KOPT-K1 (cell line): ENCODE measurements around the gene RAPGEF4.
"Not testable (repeated sequence)": the region's sequence is repeated elsewhere in the genome, so short reads cannot be mapped to it uniquely, and the experiment has no call there.

Experiments
- H3K27ac ChIP-seq: fragments of 200-600 bp; sonication (generic); 2 replicates; pipeline ENCODE4 v1.5.1; 2016; ENCODE audit warnings: antibody characterized with exemption, mild to moderate bottlenecking, low read depth, low read length; ENCODE audit not compliant: poor library complexity, severe bottlenecking
- H3K36me3 ChIP-seq: fragments of 200-600 bp; sonication (generic); 2 replicates; pipeline ENCODE4 v1.5.1; 2017; ENCODE audit warnings: antibody characterized with exemption, mild to moderate bottlenecking, low read length, moderate library complexity; ENCODE audit not compliant: insufficient read depth
- H3K9me3 ChIP-seq: fragments of 200-600 bp; sonication (generic); 2 replicates; pipeline ENCODE4 v1.5.1; 2017; ENCODE audit warnings: antibody characterized with exemption, low read length, mild to moderate bottlenecking; ENCODE audit not compliant: insufficient read depth, poor library complexity, severe bottlenecking

RAPGEF4 gene

GRCh38 chr2:172743898-172744297, 8.3 kb downstream of the RAPGEF4 start:
- H3K27ac ChIP-seq: no peak overlapping the region
- H3K9me3 ChIP-seq: peaks cover 11% of the 10 kb centered on the region
- H3K36me3 ChIP-seq: no peaks in the 10 kb centered on the region

GRCh38 chr2:172745636-172746035, 10.0 kb downstream of the RAPGEF4 start:
- Histone ChIP-seq H3K36me3 (no peaks in the 10 kb centered on the region), H3K27ac (no peak overlapping the region), H3K9me3 (peaks cover 11% of the 10 kb centered on the region)

- peaks cover 11% of the 10 kb centered on the region for H3K9me3 ChIP-seq
- H3K27ac ChIP-seq, H3K36me3 ChIP-seq: not testable (repeated sequence)
These were observed 12.9 kb downstream of the RAPGEF4 start for GRCh38 chr2:172748543-172748942.

- Histone ChIP-seq H3K9me3 (peaks cover 3% of the 10 kb centered on the region), H3K36me3 (no peaks in the 10 kb centered on the region), H3K27ac (no peak overlapping the region)
These were observed 13.7 kb downstream of the RAPGEF4 start for GRCh38 chr2:172749388-172749787.

GRCh38 chr2:172751564-172751963, 15.9 kb downstream of the RAPGEF4 start:
- Histone ChIP-seq H3K9me3 (no peaks in the 10 kb centered on the region), H3K27ac (no peak overlapping the region), H3K36me3 (no peaks in the 10 kb centered on the region)

GRCh38 chr2:172753610-172754009, 18.0 kb downstream of the RAPGEF4 start:
- no peaks in the 10 kb centered on the region for H3K9me3 ChIP-seq
- no peaks in the 10 kb centered on the region for H3K36me3 ChIP-seq
- no peak overlapping the region for H3K27ac ChIP-seq

GRCh38 chr2:172759441-172759840, 23.8 kb downstream of the RAPGEF4 start:
- no peaks in the 10 kb centered on the region for H3K36me3 ChIP-seq
- peaks cover 6% of the 10 kb centered on the region for H3K9me3 ChIP-seq

GRCh38 chr2:172761306-172761705, 25.7 kb downstream of the RAPGEF4 start:
- no peaks in the 10 kb centered on the region for H3K36me3 ChIP-seq
- peaks cover 6% of the 10 kb centered on the region for H3K9me3 ChIP-seq
- H3K27ac ChIP-seq: no peak overlapping the region

More at GRCh38 chr2:172759441-172759840, 23.8 kb downstream of the RAPGEF4 start:
- H3K27ac ChIP-seq: no peak overlapping the region

- Histone ChIP-seq H3K9me3 (peaks cover 6% of the 10 kb centered on the region), H3K36me3 (no peaks in the 10 kb centered on the region), H3K27ac (no peak overlapping the region)
These were observed 26.9 kb downstream of the RAPGEF4 start for GRCh38 chr2:172762574-172762973.

- H3K9me3 ChIP-seq: peaks cover 6% of the 10 kb centered on the region
- no peaks in the 10 kb centered on the region for H3K36me3 ChIP-seq
- H3K27ac ChIP-seq: no peak overlapping the region
These were observed 27.4 kb downstream of the RAPGEF4 start for GRCh38 chr2:172763079-172763478.

GRCh38 chr2:172765662-172766061, 30.0 kb downstream of the RAPGEF4 start:
- Histone ChIP-seq H3K27ac (no peak overlapping the region), H3K36me3 (no peaks in the 10 kb centered on the region), H3K9me3 (peaks cover 6% of the 10 kb centered on the region)

GRCh38 chr2:172768401-172768800, 32.8 kb downstream of the RAPGEF4 start:
- no peaks in the 10 kb centered on the region for H3K9me3 ChIP-seq
- no peaks in the 10 kb centered on the region for H3K36me3 ChIP-seq
- H3K27ac ChIP-seq: no peak overlapping the region

- H3K36me3 ChIP-seq: no peaks in the 10 kb centered on the region
- no peak overlapping the region for H3K27ac ChIP-seq
- no peaks in the 10 kb centered on the region for H3K9me3 ChIP-seq
These were observed 34.2 kb downstream of the RAPGEF4 start for GRCh38 chr2:172769879-172770278.

GRCh38 chr2:172770887-172771286, 35.2 kb downstream of the RAPGEF4 start:
- no peaks in the 10 kb centered on the region for H3K9me3 ChIP-seq
- no peaks in the 10 kb centered on the region for H3K36me3 ChIP-seq
- no peak overlapping the region for H3K27ac ChIP-seq

GRCh38 chr2:172772633-172773032, 37.0 kb downstream of the RAPGEF4 start:
- H3K36me3 ChIP-seq: no peaks in the 10 kb centered on the region
- H3K27ac ChIP-seq: no peak overlapping the region
- no peaks in the 10 kb centered on the region for H3K9me3 ChIP-seq

- Histone ChIP-seq H3K36me3 (no peaks in the 10 kb centered on the region), H3K27ac (no peak overlapping the region), H3K9me3 (no peaks in the 10 kb centered on the region)
These were observed 38.7 kb downstream of the RAPGEF4 start for GRCh38 chr2:172774302-172774701.

- no peak overlapping the region for H3K27ac ChIP-seq
- H3K9me3 ChIP-seq: no peaks in the 10 kb centered on the region
- H3K36me3 ChIP-seq: no peaks in the 10 kb centered on the region
These were observed 39.7 kb downstream of the RAPGEF4 start for GRCh38 chr2:172775319-172775718.
